Activated naive CD4-positive, alpha-beta T cell treated with anti-CD3 and anti-CD28 coated beads for 36 hours (primary cell): Measurements from ENCODE around the gene ADGRL2. TPM values are rescaled to one million over a fixed set of nuclear protein-coding genes. Genes with fewer than 3 reads are reported as not detected.
"Not testable (repeated sequence)": the region's sequence is repeated elsewhere in the genome, so short reads cannot be mapped to it uniquely, and the experiment has no call there.

ENCODE experiments used
- CTCF ChIA-PET: fragments of 350-600 bp; sonication (Branson Sonifier 250); formaldehyde crosslinking; loops from one replicate; lab custom pipeline; 2021; ENCODE audit warnings: antibody characterized with exemption; lab: Charles Lee
- DNase-seq: peaks from one replicate; pipeline ENCODE4 v3.0.0-alpha.2; 2020
- H3K27ac Mint-ChIP-seq: one replicate; pipeline ENCODE4 v1.8.0; 2021; ENCODE audit warnings: mild to moderate bottlenecking, mixed read lengths
- H3K27me3 Mint-ChIP-seq: one replicate; pipeline ENCODE4 v1.8.0; 2021; ENCODE audit warnings: low read depth, mixed read lengths
- H3K36me3 Mint-ChIP-seq: one replicate; pipeline ENCODE4 v1.8.0; 2021; ENCODE audit warnings: low read depth, mixed read lengths
- H3K4me1 Mint-ChIP-seq: one replicate; pipeline ENCODE4 v1.8.0; 2021; ENCODE audit warnings: low read depth, mixed read lengths
- H3K4me3 Mint-ChIP-seq: one replicate; pipeline ENCODE4 v1.8.0; 2021; ENCODE audit warnings: mild to moderate bottlenecking, moderate library complexity, mixed read lengths
- H3K9me3 Mint-ChIP-seq: one replicate; pipeline ENCODE4 v1.8.0; 2021; ENCODE audit warnings: mixed read lengths
- intact Hi-C: fragments of 100-400 bp; cut with micrococcal nuclease; formaldehyde crosslinking; loops from one replicate; pipeline ENCODE4 v1.15.1; 2023
- total RNA-seq, 2 experiments: library from RNA; stranded (reverse); gene quantifications; one replicate each; pipeline ENCODE4 v1.2.3, GENCODE V29; 2021

ADGRL2 gene
- total RNA-seq, 2 experiments from 2014 or later, result not detected

DNA sequence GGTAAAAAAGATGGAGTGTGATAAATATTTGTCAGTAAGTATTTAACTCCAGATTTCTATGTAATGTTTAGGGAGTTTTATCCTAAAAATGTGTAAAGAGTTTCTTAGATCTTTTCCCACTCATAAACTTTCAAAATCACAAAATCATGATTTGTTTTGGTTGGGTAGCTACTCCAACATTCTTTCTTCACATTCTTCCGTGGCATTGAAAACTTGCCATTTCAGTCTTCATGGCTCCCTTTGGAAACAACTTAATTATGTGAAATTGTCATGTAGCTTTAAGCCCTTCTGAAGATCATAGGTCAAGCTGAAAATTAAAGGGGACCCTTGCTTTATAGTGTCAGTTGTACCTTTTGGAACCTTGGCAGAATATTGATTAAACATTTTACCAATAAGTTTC, 73.2 kb downstream of the ADGRL2 start:
- intact Hi-C loops, result no loop called here
- Mint-ChIP-seq H3K9me3 (no peaks in the 10 kb centered on the region), H3K27me3 (no peaks in the 10 kb centered on the region), H3K4me3 (no peak overlapping the region), H3K4me1 (no peaks in the 10 kb centered on the region), H3K27ac (no peak overlapping the region), H3K36me3 (no peaks in the 10 kb centered on the region)
- CTCF ChIA-PET, result no interaction called here
- no peak for DNase-seq

- Mint-ChIP-seq H3K36me3 (no peaks in the 10 kb centered on the region), H3K9me3 (no peaks in the 10 kb centered on the region), H3K27me3 (no peaks in the 10 kb centered on the region), H3K4me3 (no peak overlapping the region), H3K27ac (no peak overlapping the region), H3K4me1 (no peaks in the 10 kb centered on the region)
- intact Hi-C loops, result no loop called here
- DNase-seq, result no peak
- CTCF ChIA-PET, result no interaction called here
Measured at GRCh38 chr1:81874461-81874860, 73.7 kb downstream of the ADGRL2 start.

- H3K4me3 Mint-ChIP-seq, result no peak overlapping the region
- CTCF ChIA-PET, result no interaction called here
Measured at GRCh38 chr1:81874940-81875339, 74.2 kb downstream of the ADGRL2 start.

GRCh38 chr1:81876901-81877733, 76.4 kb downstream of the ADGRL2 start:
- Mint-ChIP-seq H3K4me1 (no peaks in the 10 kb centered on the region), H3K9me3 (no peaks in the 10 kb centered on the region), H3K27ac (no peak overlapping the region), H3K27me3 (no peaks in the 10 kb centered on the region), H3K4me3 (no peak overlapping the region), H3K36me3 (no peaks in the 10 kb centered on the region)
- intact Hi-C loops, result no loop called here
- CTCF ChIA-PET, result no interaction called here
- DNase-seq, result no peak

More at GRCh38 chr1:81874940-81875339, 74.2 kb downstream of the ADGRL2 start:
- Mint-ChIP-seq H3K27ac (no peak overlapping the region), H3K9me3 (no peaks in the 10 kb centered on the region), H3K27me3 (no peaks in the 10 kb centered on the region), H3K4me1 (no peaks in the 10 kb centered on the region), H3K36me3 (no peaks in the 10 kb centered on the region)
- no peak for DNase-seq
- intact Hi-C loops, result no loop called here

DNA sequence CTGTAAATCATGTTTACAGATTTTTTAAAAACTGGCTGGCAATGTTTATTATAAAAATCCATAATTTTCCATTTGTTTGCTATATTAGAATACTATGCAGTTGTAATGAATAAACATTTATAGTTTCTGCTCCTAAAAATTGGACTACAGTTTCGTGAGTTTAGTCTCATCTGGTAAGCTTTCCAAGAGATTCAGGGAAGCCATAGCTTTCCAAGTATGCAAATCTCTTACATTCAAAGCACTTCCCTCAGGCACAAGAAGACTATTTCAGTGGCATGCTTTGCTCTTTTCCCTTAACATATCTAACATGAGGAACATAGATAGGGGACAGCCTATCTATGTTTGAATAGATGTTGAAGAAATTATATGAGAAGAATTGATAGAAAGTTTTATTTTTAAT, 77.2 kb downstream of the ADGRL2 start:
- Mint-ChIP-seq H3K9me3 (no peaks in the 10 kb centered on the region), H3K27me3 (no peaks in the 10 kb centered on the region), H3K36me3 (no peaks in the 10 kb centered on the region), H3K4me3 (no peak overlapping the region), H3K27ac (no peak overlapping the region), H3K4me1 (no peaks in the 10 kb centered on the region)
- intact Hi-C loops, result no loop called here
- CTCF ChIA-PET, result no interaction called here
- no peak for DNase-seq

DNA sequence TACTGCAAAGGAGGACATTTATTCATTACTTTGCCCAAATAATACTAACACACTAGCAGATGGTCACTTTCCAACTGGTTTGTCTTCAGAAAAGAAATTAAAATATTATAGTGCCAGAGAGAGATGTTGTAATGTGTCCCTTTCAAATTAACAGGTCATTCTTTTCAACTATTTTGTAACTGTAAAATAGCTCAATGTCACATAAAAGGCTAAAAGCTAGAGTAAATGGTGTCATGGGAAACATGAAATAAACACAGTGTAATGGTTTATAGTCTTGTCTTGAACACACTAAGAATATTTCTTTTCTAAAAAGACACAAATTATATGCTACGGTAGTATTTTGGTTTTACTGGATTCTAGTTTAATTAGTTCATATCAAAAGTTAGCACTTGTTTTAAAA, 77.8 kb downstream of the ADGRL2 start:
- H3K36me3 Mint-ChIP-seq, result no peaks in the 10 kb centered on the region
- no peaks in the 10 kb centered on the region for H3K9me3 Mint-ChIP-seq
- intact Hi-C loops, result no loop called here
- H3K4me1 Mint-ChIP-seq, result no peaks in the 10 kb centered on the region
- DNase-seq, result no peak
- H3K4me3 Mint-ChIP-seq, result no peak overlapping the region
- H3K27me3 Mint-ChIP-seq, result no peaks in the 10 kb centered on the region
- no peak overlapping the region for H3K27ac Mint-ChIP-seq
- CTCF ChIA-PET, result no interaction called here

DNA sequence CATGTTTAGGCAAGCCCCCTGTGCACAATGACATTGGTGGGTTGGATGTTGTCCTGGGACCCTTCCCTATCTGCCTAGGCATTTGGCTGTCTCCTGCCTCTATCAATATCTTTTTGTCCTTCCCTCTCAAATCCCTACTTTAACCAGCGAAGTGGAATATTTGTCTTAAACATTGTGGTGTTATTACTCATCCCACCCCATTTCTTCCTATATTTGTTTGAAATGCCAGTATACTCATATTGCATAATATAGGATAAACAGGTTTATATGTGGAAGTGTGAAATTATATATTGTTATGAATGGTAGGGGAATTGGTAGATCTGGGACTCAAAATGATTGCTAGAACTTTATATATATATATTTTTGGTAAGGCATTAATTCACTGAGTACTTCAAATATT, 80.0 kb downstream of the ADGRL2 start:
- no peaks in the 10 kb centered on the region for H3K4me1 Mint-ChIP-seq
- intact Hi-C loops, result no loop called here
- CTCF ChIA-PET, result no interaction called here
- H3K9me3 Mint-ChIP-seq, result no peaks in the 10 kb centered on the region
- no peaks in the 10 kb centered on the region for H3K27me3 Mint-ChIP-seq
- no peak overlapping the region for H3K4me3 Mint-ChIP-seq
- no peak for DNase-seq
- H3K36me3 Mint-ChIP-seq, result no peaks in the 10 kb centered on the region
- no peak overlapping the region for H3K27ac Mint-ChIP-seq

- peaks cover 3% of the 10 kb centered on the region for H3K9me3 Mint-ChIP-seq
Measured at GRCh38 chr1:81885291-81885690, 84.6 kb downstream of the ADGRL2 start.

GRCh38 chr1:81886292-81886691, 85.6 kb downstream of the ADGRL2 start:
- H3K9me3 Mint-ChIP-seq, intact Hi-C loops, H3K36me3 Mint-ChIP-seq, CTCF ChIA-PET, H3K27ac Mint-ChIP-seq, H3K4me3 Mint-ChIP-seq, H3K27me3 Mint-ChIP-seq, H3K4me1 Mint-ChIP-seq, DNase-seq: not testable (repeated sequence)

More at GRCh38 chr1:81885291-81885690, 84.6 kb downstream of the ADGRL2 start:
- H3K4me3 Mint-ChIP-seq, result no peak overlapping the region
- no peaks in the 10 kb centered on the region for H3K36me3 Mint-ChIP-seq
- H3K27ac Mint-ChIP-seq, result no peak overlapping the region
- DNase-seq, result no peak
- no peaks in the 10 kb centered on the region for H3K27me3 Mint-ChIP-seq
- H3K4me1 Mint-ChIP-seq, result no peaks in the 10 kb centered on the region
- intact Hi-C loops, result no loop called here
- CTCF ChIA-PET, result no interaction called here

GRCh38 chr1:81887421-81888144, 86.8 kb downstream of the ADGRL2 start:
- no peak overlapping the region for H3K4me3 Mint-ChIP-seq
- no peaks in the 10 kb centered on the region for H3K27me3 Mint-ChIP-seq
- CTCF ChIA-PET, result no interaction called here
- no peak for DNase-seq
- no peak overlapping the region for H3K27ac Mint-ChIP-seq
- H3K36me3 Mint-ChIP-seq, result no peaks in the 10 kb centered on the region
- peaks cover 3% of the 10 kb centered on the region for H3K9me3 Mint-ChIP-seq
- intact Hi-C loops, result no loop called here
- H3K4me1 Mint-ChIP-seq, result no peaks in the 10 kb centered on the region

GRCh38 chr1:81889166-81889565, 88.4 kb downstream of the ADGRL2 start:
- CTCF ChIA-PET, result interaction anchor here (0.6 kb wide), 1 partner anchor 19 kb away, joined by 3 read pairs; no protein-coding TSS in a partner anchor
- H3K9me3 Mint-ChIP-seq, result peaks cover 3% of the 10 kb centered on the region
- H3K4me1 Mint-ChIP-seq, result no peaks in the 10 kb centered on the region
- intact Hi-C loops, result no loop called here
- H3K27ac Mint-ChIP-seq, result no peak overlapping the region
- H3K36me3 Mint-ChIP-seq, result no peaks in the 10 kb centered on the region
- H3K4me3 Mint-ChIP-seq, result no peak overlapping the region
- no peaks in the 10 kb centered on the region for H3K27me3 Mint-ChIP-seq
- DNase-seq, result no peak

GRCh38 chr1:81894867-81895266, 94.1 kb downstream of the ADGRL2 start:
- H3K36me3 Mint-ChIP-seq, result no peaks in the 10 kb centered on the region
- H3K27me3 Mint-ChIP-seq, result peaks cover 2% of the 10 kb centered on the region
- H3K9me3 Mint-ChIP-seq, result no peaks in the 10 kb centered on the region
- DNase-seq, result no peak
- H3K4me3 Mint-ChIP-seq, result no peak overlapping the region
- no peak overlapping the region for H3K27ac Mint-ChIP-seq
- CTCF ChIA-PET, result no interaction called here
- intact Hi-C loops, result no loop called here
- H3K4me1 Mint-ChIP-seq, result no peaks in the 10 kb centered on the region
